C4-2B (cell line): ENCODE data around the gene CFAP77.

ENCODE experiments used
- H3K27ac ChIP-seq: fragments of 450-650 bp; 2 replicates; pipeline ENCODE4 v1.5.1; 2017
- ZFX ChIP-seq: fragments of 450-650 bp; IDR thresholded peaks from 2 replicates; pipeline ENCODE4 v1.6.1; 2017
- TF ChIP-seq, protein P1 (sequence below): fragments of 450-650 bp; conservative IDR thresholded peaks from 2 replicates; pipeline ENCODE4 v1.5.1; 2017; ENCODE audit warnings: mild to moderate bottlenecking

CFAP77 gene

DNA sequence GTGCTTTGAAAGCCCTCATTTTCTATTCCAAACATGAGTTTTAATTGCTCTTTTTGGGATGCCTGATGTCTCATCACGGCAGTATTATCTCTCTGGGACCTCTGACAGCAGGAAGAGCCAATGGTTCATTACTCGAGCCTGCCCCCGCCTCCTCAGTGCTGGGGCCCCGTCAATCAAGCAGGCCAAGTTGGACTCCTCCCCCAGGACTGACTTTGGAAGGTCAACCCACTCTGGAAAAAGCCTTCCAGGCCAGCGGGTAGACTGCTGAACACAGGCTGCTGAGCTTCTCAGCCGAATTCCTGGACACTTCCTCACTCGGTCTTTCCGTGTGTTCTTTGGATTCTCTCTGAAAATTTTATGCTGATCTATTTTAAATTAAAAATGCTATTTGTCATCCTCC lies 162.9 kb downstream of the CFAP77 start:
- H3K27ac ChIP-seq = no peak overlapping the region
- TF ChIP-seq, protein P1, sequence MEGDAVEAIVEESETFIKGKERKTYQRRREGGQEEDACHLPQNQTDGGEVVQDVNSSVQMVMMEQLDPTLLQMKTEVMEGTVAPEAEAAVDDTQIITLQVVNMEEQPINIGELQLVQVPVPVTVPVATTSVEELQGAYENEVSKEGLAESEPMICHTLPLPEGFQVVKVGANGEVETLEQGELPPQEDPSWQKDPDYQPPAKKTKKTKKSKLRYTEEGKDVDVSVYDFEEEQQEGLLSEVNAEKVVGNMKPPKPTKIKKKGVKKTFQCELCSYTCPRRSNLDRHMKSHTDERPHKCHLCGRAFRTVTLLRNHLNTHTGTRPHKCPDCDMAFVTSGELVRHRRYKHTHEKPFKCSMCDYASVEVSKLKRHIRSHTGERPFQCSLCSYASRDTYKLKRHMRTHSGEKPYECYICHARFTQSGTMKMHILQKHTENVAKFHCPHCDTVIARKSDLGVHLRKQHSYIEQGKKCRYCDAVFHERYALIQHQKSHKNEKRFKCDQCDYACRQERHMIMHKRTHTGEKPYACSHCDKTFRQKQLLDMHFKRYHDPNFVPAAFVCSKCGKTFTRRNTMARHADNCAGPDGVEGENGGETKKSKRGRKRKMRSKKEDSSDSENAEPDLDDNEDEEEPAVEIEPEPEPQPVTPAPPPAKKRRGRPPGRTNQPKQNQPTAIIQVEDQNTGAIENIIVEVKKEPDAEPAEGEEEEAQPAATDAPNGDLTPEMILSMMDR = no peak
- no peak for TF ChIP-seq ZFX

DNA sequence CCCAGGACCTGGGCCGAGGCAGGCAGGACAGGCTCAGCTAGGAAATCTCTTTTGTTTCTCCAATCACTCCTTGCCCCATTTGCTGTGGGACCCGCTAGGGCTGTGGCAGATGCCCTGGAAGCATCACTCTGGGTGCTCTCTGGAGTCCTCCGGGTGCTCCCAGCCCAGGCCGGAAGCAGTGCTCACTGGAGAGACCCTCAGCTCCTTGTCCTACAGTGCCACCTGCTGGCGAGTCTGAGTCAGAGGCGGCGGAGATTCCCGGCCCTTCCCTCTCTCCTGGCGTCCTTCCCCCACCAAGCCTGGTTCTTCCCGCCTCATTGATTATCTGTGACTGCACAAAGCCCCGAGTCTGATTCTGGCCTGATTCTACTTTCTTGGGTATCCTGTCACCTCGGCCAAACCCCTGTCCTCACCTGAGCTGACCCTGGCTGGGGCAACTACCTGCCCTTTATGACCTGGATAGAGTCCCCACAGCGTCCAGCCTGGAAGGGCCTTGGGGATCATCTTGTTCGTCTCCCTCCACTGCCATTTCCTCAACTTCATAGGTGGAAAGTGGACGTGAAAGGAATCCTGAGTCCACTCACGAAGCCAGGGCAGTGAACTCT lies 165.1 kb downstream of the CFAP77 start:
- no peak for TF ChIP-seq ZFX
- TF ChIP-seq, protein P1 = peak; percentile 92

GRCh38 chr9:132575811-132576210 lies 165.8 kb downstream of the CFAP77 start:
- H3K27ac ChIP-seq = no peak overlapping the region
- TF ChIP-seq ZFX = no peak
- TF ChIP-seq, protein P1 = no peak

More for the DNA sequence above, 165.1 kb downstream of the CFAP77 start:
- no peak overlapping the region for H3K27ac ChIP-seq

DNA sequence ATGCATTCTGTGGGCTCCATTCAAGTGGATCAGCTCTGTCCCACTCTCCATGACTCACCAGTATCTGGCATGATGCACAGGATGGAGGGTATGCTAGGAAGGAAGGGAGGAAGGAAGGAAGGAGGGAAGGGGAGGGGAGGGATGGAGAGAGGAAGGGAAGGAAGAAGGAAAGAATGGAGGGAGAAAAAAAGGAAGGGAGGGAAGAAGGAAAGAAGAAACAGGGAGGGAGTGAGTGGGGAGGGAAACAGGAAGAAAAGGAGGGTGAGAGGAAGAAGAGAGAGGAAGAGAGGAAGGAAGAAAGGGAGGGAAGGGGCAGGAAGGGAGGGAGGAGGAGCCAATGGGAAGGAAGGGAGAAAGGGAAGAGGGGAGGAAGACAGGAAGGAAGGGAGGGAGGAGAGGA lies 167.1 kb downstream of the CFAP77 start:
- no peak for TF ChIP-seq ZFX
- TF ChIP-seq, protein P1 = no peak
- no peak overlapping the region for H3K27ac ChIP-seq

- no peak overlapping the region for H3K27ac ChIP-seq
- TF ChIP-seq, protein P1 = no peak
- TF ChIP-seq ZFX = no peak
Measured at GRCh38 chr9:132578367-132578932, 168.4 kb downstream of the CFAP77 start.

DNA sequence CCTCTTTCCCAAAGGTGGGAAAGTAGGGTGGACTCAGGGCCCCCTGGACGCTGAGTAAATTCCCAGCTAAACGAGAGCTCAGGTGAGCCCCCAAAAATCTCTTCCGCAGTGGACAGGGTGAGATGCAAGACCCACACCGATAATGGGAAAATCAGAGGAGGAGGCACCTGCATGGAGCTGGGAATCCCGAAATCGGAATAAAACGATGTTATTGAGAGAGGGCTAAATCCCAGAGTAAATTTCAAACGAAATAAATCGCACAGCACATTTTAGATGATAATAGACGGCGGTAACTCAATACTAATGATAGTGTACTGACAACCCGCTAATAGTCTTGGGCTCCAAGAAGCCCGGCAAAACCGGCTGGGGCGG lies 169.4 kb downstream of the CFAP77 start:
- H3K27ac ChIP-seq = no peak overlapping the region
- no peak for TF ChIP-seq ZFX
- TF ChIP-seq, protein P1 = no peak

DNA sequence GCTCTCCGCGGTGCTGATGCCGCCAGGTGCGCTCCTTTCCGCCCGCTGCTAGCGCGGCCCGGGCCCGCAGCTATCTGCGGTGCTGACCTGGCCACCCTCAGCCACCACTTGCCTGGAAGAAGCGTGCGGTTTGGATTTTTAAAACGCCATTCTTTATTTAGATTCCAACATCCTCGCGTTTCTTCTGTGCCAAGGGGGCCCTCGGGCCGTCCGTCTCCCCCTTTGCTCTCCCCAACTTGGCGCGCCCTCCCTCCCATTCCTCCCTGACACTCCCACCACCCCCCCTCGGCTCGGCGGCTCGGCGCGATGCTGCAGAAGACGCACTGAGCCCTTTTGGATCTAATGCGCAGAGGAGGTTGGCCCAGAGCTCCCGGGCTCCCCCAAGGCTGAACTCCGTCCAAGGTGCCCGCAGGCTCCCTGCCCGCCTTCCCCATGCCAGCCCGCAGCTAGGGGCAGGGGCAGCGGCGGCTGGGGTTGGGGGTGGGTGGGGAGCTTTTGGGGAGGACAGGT lies 172.3 kb downstream of the CFAP77 start, which contains the start of gene BARHL1:
Gene BARHL1, plus strand, starts transcription at position 331 of the 510 bp plus-strand sequence. CDS start 192 bp downstream, outside the sequence.
- no peak within 1 kb of the TSS for H3K27ac ChIP-seq
- no peak for TF ChIP-seq ZFX
- TF ChIP-seq, protein P1 = no peak
